Prostate gland (tissue), 2 donors: ENCODE data around the gene ECHS1. TPM values are rescaled to one million over a fixed set of nuclear protein-coding genes. Genes with fewer than 3 reads are reported as not detected.

Experiments used
- DNase-seq: peaks from one replicate; pipeline ENCODE4 v3.0.0-alpha.2; 2019; ENCODE audit warnings: low spot score
- H3K27ac ChIP-seq, 2 donors: fragments of 200-600 bp; sonication (generic); 2 replicates each; pipeline ENCODE4 v1.5.1; 2017 to 2019
- H3K27me3 ChIP-seq: fragments of 200-600 bp; sonication (generic); replicated peaks from 2 replicates; pipeline ENCODE4 v1.5.1; 2019; ENCODE audit not compliant: insufficient read depth
- H3K36me3 ChIP-seq, 2 donors: fragments of 200-600 bp; sonication (generic); 1 replicate in 1 of 2; 2 replicates in 1 of 2; pipeline versions ENCODE4 v1.5.1 to v1.8.1; 2017 to 2019
- H3K4me1 ChIP-seq: fragments of 200-600 bp; sonication (generic); replicated peaks from 2 replicates; pipeline ENCODE4 v1.5.1; 2019
- H3K4me3 ChIP-seq, 2 donors: fragments of 200-600 bp; sonication (generic); 2 replicates each; pipeline ENCODE4 v1.5.1; 2017 to 2019
- H3K9me3 ChIP-seq: fragments of 200-600 bp; sonication (generic); 2 replicates; pipeline ENCODE4 v1.5.1; 2017
- POLR2A ChIP-seq: fragments of 450-650 bp; IDR thresholded peaks from one replicate; pipeline ENCODE4 v1.6.1; 2016; ENCODE audit warnings: antibody characterized with exemption, mild to moderate bottlenecking
- POLR2AphosphoS5 ChIP-seq: sonication (generic); formaldehyde crosslinking; IDR thresholded peaks from one replicate; pipeline ENCODE4 v1.6.1; 2017; ENCODE audit warnings: antibody characterized with exemption
- WGBS: methylation state at CpG from one replicate; pipeline ENCODE4 v1.1.5; 2018; 5-methylcytosine and 5-hydroxymethylcytosine counted together
- intact Hi-C: fragments of 100-400 bp; cut with DNase I; formaldehyde crosslinking; loops from one replicate; pipeline ENCODE4 v1.14.2; 2022
- total RNA-seq, 2 donors: library from RNA; depleted of rRNA; stranded (reverse); fragments of >200 nt; gene quantifications; one replicate each; pipeline ENCODE4 v1.1.0, GENCODE V29; 2016
- TF ChIP-seq, protein P1 (sequence below), 4 experiments: fragments of 200-600 bp in 2 of 4; fragments of 450-650 bp in 2 of 4; sonication (generic) in 2 of 4; IDR thresholded peaks; 1 replicate in 3 of 4; 2 replicates in 1 of 4; pipeline ENCODE4 v1.5.1; 2016 to 2019; ENCODE audit warnings: antibody characterized with exemption in 4 of 4, mild to moderate bottlenecking in 2 of 4, moderate library complexity in 2 of 4

Gene ECHS1
- total RNA-seq, 2 donors from 2014 or later, result 112 to 126 TPM

GRCh38 chr10:133394801-133395221 is 21.7 kb upstream of the ECHS1 start:
- no peak for DNase-seq
- intact Hi-C loops, result loop anchor here (2.0 kb wide), 1 partner anchor 22 kb away; the partner anchor contains the start of gene ECHS1
- TF ChIP-seq POLR2A, result no peak
- no peak for TF ChIP-seq POLR2AphosphoS5
- TF ChIP-seq, protein P1, sequence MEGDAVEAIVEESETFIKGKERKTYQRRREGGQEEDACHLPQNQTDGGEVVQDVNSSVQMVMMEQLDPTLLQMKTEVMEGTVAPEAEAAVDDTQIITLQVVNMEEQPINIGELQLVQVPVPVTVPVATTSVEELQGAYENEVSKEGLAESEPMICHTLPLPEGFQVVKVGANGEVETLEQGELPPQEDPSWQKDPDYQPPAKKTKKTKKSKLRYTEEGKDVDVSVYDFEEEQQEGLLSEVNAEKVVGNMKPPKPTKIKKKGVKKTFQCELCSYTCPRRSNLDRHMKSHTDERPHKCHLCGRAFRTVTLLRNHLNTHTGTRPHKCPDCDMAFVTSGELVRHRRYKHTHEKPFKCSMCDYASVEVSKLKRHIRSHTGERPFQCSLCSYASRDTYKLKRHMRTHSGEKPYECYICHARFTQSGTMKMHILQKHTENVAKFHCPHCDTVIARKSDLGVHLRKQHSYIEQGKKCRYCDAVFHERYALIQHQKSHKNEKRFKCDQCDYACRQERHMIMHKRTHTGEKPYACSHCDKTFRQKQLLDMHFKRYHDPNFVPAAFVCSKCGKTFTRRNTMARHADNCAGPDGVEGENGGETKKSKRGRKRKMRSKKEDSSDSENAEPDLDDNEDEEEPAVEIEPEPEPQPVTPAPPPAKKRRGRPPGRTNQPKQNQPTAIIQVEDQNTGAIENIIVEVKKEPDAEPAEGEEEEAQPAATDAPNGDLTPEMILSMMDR (IDR thresholded peaks at IDR 0.05), result no peak
- H3K27ac ChIP-seq, result peak overlapping the region; percentile 64 to 78
- H3K36me3 ChIP-seq, result peaks cover 0 to 14% of the 10 kb centered on the region in 2 donors
- WGBS, result 25% methylated on average over 21 of the region's 21 CpGs
- no peaks in the 10 kb centered on the region for H3K4me1 ChIP-seq
- H3K27me3 ChIP-seq, result no peaks in the 10 kb centered on the region
- H3K4me3 ChIP-seq, result peak overlapping the region; percentile 80 to 97
- H3K9me3 ChIP-seq, result no peaks in the 10 kb centered on the region

DNA sequence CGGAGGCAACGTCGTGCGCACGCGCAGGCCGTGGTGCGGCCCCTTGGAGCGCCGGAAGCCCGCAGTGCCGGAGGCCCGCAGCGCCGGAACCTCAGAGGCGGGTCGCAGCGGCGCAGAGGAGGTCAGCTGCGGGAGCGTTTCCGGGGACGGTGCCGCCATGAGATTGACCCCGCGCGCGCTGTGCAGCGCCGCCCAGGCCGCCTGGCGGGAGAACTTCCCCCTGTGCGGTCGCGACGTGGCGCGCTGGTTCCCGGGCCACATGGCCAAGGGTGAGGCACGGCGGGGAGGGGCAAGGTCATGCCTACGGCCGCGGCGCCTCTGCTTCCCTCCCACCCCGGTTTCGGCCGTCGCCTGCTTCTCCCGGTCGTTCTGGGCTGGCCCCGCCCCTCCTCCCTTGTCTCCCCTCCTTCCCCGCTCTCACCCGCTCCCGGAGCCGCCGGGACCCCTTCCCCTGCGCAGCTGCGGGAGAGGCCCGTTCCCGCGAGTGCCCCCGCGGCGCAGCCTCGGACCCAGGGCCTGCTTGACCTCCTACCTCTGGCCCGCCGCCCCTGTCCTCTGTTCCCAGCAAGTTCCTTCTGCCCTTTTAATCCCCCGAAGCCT is 21.0 kb upstream of the ECHS1 start, which contains the start of gene MTG1:
MTG1 (plus strand) TSS at position 94 of the 600 bp plus-strand sequence; CDS start at position 158, 64 bp downstream.
- H3K27ac ChIP-seq, result peak within 1 kb of the TSS; percentile 64 to 78
- WGBS, result under 1% methylated on average over 50 of the region's 69 CpGs
- H3K9me3 ChIP-seq, result no peaks in the 10 kb centered on the region
- peak within 1 kb of the TSS; percentile 80 to 97 for H3K4me3 ChIP-seq
- no peaks in the 10 kb centered on the region for H3K4me1 ChIP-seq
- intact Hi-C loops, result loop anchor here (2.0 kb wide), 1 partner anchor 21 kb away; the partner anchor contains the start of gene ECHS1
- no peaks in the 10 kb centered on the region for H3K27me3 ChIP-seq
- peaks cover 0 to 9% of the 10 kb centered on the region in 2 donors for H3K36me3 ChIP-seq
- TF ChIP-seq POLR2A (peak; percentile 70), POLR2AphosphoS5 (peak; percentile 86)
- TF ChIP-seq, protein P1 (IDR thresholded peaks at IDR 0.05), result peak in 2 of 4 experiments; percentile 44 to 52
- DNase-seq, result peak; percentile 89

- 29% methylated on average over 27 of the region's 27 CpGs for WGBS
- intact Hi-C loops, result loop anchor here (2.0 kb wide), 1 partner anchor 21 kb away; the partner anchor contains the start of gene ECHS1
- no peaks in the 10 kb centered on the region for H3K27me3 ChIP-seq
Measured at GRCh38 chr10:133393401-133394063, 20.4 kb upstream of the ECHS1 start.

DNA sequence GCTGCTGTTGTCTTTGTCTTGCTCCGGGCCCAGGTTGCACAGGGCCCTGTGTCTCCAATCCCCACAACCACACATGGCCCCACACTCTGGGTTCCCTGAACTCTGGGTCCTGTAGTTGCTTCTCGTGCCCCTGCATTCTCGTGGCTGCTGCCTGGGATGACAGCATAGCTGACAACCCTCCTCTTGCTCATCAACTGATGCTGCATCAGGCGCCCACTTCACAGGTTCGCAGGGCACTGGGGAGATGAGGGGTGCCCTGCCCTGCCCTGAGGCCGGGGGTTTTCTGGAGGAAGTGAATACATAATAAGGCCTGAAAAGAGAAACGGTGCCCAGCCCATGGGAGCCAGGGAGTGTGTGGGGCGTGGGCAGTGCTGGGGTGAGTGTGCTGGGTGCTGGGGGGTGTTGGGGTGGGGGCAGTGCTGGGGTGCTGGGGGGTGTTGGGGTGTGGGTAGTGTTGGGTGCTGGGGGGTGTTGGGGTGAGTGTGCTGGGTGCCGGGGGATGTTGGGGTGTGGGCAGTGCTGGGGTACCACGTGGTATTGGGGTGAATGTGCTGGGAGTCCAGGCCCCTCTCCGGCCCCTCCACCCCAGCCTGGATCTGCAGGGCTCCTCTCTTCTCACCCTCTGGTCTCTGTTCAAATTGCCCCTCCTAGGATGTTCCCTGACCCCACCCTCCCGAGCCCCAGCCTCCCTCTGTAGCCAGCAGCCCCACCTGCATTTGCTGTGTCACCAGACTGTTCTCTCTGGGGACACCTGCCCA is 18.8 kb upstream of the ECHS1 start:
- Histone ChIP-seq H3K27ac (no peak overlapping the region), H3K27me3 (no peaks in the 10 kb centered on the region), H3K4me3 (no peak overlapping the region), H3K4me1 (no peaks in the 10 kb centered on the region), H3K36me3 (no peaks in the 10 kb centered on the region), H3K9me3 (no peaks in the 10 kb centered on the region)
- intact Hi-C loops, result no loop called here
- DNase-seq, result no peak
- WGBS, result 88% methylated on average over 10 of the region's 12 CpGs
- TF ChIP-seq, protein P1 (IDR thresholded peaks at IDR 0.05), result no peak
- TF ChIP-seq POLR2A (no peak), POLR2AphosphoS5 (no peak)

More at GRCh38 chr10:133393401-133394063, 20.4 kb upstream of the ECHS1 start:
- no peak for DNase-seq
- Histone ChIP-seq H3K27ac (peak overlapping the region; percentile 64 to 78), H3K9me3 (no peaks in the 10 kb centered on the region), H3K36me3 (peaks cover 0 to 3% of the 10 kb centered on the region in 2 donors), H3K4me1 (no peaks in the 10 kb centered on the region), H3K4me3 (peak overlapping the region; percentile 80 to 97)
- TF ChIP-seq POLR2AphosphoS5 (no peak), POLR2A (no peak)
- TF ChIP-seq, protein P1 (IDR thresholded peaks at IDR 0.05), result no peak
